ENCODE measurements around the gene ZNF830.
"Not testable (repeated sequence)": the region's sequence is repeated elsewhere in the genome, so short reads cannot be mapped to it uniquely, and the experiment has no call there.

The ZNF830 gene, protein sequence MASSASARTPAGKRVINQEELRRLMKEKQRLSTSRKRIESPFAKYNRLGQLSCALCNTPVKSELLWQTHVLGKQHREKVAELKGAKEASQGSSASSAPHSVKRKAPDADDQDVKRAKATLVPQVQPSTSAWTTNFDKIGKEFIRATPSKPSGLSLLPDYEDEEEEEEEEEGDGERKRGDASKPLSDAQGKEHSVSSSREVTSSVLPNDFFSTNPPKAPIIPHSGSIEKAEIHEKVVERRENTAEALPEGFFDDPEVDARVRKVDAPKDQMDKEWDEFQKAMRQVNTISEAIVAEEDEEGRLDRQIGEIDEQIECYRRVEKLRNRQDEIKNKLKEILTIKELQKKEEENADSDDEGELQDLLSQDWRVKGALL

DNA sequence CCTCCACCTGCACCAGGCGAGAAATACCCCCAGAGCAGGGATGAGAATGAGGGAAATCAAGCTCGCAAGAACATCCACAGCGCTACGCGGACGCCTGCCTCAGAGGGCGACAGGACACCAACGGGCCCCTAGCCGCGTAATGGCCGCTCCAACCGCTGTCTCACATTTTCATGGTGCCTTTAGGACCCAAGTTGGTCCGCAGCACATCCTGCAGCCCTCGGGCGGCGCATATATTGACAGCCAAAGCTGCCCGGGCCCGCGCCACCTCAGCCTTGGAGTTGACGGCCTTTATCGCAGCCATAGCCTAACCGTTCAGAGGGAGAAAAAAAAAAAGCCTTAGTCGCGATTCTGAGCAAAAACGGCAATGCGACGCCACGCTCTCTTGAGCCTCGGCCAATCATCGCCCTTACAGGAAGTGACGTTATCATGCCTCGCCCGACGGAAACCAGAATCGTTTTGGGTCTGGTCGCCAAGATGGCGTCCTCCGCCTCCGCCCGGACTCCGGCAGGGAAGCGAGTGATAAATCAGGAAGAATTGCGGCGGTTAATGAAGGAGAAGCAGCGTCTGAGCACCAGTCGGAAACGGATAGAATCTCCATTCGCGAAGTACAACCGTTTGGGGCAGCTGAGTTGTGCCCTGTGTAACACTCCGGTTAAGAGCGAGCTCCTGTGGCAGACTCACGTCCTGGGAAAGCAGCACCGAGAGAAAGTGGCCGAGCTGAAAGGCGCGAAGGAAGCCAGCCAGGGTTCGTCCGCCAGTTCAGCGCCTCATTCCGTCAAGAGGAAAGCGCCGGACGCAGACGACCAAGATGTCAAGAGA is at the start of gene ZNF830, which contains the start of gene CCT6B:
ZNF830 (plus strand) TSS at position 448 of the 819 bp plus-strand sequence; CDS start at position 475, 27 bp downstream.
CCT6B (minus strand) TSS at position 368 of the 819 bp plus-strand sequence; CDS start at position 301, 67 bp downstream.
- DNase-seq (ENCODE audit: low spot score) = peak; percentile 73

DNA sequence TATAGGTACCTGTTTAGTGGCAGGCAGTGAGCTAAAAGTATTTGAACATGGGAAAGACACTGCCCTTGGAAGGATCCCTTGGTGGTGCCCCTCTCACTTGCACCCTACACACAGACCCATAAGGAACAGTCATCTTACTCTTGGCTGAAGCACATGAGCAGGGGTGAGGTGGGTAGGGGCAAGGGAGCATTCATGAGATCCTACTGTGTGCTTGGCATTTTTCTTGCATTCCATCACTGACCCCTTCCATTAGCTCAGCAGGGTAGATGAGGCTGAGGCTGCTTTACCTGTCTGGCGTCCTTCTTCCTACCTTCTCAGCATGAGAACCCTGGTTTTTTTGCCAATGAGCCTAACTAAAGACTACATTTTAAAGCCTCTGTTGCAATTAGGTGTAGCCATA is 48.3 kb upstream of the ZNF830 start:
- DNase-seq (ENCODE audit: low spot score) = no peak

DNA sequence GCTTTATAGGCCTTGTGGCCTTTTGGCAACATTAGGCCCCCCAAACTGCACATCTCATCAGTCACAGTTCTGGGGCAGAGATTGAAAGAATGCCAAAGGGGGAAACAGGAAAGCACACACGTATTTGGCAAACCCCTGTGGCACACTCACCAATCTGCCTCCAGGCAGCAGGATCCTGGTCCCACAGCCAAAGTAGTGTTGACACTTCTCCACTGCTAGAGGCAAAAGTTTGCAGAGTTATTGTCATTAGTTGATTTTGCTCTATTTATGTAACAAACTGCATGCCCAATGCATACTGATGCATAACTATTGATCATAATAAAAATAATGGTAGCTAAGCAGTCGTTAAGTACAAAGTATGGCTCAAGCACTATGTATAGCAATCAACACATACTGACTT is 45.2 kb upstream of the ZNF830 start:
- DNase-seq (ENCODE audit: low spot score) = no peak

DNA sequence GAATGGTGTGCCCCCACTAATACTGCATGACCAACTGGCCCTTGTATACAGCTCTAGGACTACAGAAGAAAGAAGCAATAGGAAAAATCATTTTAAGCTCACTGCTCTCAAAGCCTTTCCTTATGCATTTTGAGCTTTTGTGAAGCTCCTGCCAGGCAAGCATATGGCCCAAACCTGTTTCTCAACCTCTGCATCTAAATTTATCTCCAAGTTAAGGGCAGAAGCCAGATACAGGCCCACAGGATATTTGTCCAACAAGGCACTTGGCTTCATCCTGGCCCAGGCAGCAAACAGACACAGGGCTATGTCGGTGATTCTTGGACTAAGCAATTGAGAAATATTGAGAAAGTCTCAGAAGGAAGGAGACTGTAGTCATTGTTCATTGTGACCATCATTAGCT is 44.0 kb upstream of the ZNF830 start:
- DNase-seq (ENCODE audit: low spot score) = no peak

DNA sequence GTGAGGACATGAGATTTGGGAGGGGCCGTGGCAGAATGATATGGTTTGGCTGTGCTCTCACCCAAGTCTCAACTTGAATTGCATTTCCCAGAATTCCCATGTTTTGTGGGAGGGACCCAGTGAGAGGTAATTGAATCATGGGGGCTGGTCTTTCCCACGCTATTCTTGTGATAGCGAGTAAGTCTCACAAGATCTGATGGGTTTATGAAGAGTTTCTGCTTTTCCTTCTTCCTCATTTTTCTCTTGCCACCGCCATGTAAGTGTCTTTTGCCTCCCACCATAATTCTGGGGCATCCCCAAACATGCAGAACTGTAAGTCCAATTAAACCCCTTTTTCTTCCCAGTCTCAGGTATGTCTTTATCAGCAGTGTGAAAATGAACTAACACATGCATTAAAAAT is 40.7 kb upstream of the ZNF830 start:
- DNase-seq (ENCODE audit: low spot score) = no peak

DNA sequence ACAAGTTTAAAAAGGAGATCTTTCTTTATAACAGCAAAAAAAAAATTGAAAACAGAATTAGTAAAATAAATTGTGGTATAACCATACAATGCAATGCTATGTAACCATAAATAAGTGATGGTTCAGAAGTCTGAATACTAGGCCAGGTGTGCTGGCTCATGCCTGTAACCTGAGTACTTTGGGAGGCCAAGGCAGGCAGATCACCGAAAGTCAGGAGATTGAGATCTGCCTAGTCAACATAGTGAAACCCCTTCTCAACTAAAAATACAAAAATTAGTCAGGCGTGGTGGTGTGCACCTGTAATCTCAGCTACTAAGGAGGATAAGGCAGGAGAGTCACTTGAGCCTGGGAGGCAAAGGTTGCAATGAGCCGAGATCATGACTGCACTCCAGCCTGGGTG is 34.7 kb upstream of the ZNF830 start:
- DNase-seq (ENCODE audit: low spot score) = no peak

DNA sequence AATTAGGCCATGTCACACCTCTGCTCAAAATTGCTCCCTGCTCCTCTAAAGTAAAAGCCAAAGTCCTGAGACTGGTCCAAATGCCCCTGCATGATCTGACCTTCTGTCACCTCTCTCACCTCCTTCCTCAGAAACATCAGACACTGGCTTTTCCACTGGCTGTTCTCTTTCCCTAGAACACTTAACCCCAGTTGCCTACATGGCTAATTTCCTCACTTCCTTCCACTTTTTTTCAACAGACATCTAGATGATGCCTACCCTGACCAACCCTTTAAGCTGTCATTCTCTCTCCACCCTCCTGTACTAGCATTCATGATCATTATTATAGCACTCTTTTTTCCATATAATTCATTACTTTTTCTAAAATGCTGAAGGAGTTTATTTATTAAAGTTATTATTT is 31.1 kb upstream of the ZNF830 start:
- DNase-seq (ENCODE audit: low spot score) = no peak

DNA sequence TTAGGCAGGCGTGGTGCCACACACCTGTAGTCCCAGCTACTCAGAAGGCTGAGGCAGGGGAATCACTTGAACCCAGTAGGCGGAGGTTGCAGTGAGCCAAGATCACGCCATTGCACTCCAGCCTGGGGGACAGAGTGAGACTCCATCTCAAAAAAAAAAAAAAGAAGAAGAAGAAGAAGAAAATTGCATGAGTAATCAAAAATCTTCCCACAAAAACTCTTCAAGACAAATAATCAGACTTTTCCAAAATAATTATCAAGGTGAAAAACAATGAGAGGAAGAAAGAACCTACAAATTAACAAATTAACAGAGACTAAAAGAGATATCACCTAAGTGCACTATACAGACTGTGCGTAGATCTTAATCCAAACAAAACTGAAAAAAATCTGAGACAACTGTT is 10.6 kb upstream of the ZNF830 start:
- not testable (repeated sequence) for DNase-seq (ENCODE audit: low spot score)

DNA sequence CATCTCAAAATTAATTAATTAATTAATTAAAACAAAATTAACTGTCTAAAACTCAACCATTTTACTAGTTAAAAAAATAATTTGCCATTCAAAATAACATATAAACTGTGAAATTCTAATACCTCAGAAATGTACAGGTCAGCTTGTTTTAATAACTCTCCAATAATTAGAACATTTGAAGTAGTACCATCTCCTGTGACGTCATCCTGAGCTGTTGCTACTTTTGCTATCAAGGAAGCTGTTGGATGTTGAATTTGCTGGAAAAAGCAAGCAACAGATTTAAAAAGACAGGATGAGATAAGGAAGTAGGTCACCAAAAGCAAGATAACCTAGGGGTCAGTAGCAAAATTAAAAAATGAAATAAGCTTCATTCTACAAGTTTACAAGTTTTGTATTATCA is 2.9 kb upstream of the ZNF830 start:
- no peak for DNase-seq (ENCODE audit: low spot score)

DNA sequence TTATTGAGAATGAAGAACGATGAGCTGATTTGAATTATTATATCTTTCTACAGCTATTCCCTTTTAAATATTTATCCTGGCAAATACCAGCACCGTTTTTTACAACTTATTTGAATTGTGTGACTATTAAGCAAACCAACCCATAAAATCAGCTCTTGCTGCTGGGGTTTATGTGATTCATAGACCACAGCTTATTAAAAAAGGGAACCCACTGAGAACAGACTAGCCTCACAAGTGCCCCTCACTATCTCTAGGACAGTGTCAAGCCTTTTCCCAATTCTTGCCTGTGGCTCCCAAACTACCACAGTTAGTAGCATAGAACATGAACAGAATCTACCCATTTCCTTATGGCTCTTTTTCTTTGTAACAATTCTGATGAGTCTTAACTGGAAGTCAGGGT is 12.8 kb downstream of the ZNF830 start:
- no peak for DNase-seq (ENCODE audit: low spot score)

DNA sequence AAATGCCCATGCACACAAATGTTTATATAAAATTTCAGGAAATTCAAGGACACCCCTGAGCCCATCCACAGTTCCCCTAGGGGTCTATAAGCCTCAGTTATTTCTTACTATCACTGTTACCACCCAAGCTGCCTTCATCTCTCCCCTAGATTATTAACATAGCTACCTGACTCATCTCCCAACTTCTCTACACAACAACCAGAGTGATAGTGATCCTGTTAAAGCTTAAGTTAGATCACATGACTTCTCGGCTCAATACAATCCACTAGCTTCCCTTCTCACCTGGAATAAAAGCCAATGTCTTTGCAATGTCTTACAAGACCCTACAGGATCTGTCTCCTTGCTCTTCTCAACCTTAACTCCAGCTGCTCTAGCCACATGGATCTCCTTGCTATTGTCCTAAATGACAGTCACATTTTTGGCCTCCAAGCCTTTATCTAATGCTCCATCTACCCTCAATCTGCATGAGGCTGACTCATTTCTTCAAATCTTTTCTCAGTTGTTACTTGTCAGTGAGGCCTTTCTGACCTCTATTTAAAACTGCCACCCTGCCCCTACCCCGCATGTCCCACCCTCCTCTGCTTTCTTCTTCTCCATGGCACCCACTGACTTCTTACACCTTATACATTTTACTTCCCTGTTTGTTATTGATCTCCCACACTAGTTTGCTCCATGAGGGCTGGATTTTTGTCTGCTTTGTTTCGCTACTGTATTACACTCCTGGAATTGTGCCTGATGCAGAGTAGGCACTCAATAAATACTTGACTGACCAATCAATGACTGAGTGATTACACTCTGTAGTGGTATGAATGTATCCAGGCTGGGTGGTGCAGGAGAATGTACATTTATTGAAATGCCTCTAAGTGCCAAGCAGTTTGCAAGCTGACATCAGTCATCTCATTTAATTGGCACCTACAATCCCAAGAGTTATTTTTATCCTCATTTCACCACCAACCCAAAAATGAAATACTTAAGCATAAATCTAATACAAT is 13.8 kb downstream of the ZNF830 start:
- DNase-seq (ENCODE audit: low spot score) = no peak

DNA sequence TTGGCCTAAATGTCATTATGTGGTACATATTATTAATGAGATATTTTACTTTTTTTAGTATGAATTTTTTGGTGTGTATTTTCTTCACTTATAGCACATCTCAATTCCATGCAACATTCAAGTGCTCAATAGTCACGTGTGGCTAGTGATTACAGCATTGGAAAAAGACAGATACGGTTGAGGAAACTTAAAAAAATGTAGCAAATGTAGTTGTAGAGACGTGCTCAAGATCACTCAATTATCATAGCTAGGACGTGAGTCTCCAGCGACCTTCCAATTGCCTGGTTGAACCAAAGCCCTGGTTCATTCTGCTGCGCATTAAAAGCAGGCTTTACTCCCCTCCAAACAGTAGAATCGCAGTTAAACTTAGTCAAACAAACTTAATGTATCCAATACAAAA is 17.8 kb downstream of the ZNF830 start:
- DNase-seq (ENCODE audit: low spot score) = no peak

DNA sequence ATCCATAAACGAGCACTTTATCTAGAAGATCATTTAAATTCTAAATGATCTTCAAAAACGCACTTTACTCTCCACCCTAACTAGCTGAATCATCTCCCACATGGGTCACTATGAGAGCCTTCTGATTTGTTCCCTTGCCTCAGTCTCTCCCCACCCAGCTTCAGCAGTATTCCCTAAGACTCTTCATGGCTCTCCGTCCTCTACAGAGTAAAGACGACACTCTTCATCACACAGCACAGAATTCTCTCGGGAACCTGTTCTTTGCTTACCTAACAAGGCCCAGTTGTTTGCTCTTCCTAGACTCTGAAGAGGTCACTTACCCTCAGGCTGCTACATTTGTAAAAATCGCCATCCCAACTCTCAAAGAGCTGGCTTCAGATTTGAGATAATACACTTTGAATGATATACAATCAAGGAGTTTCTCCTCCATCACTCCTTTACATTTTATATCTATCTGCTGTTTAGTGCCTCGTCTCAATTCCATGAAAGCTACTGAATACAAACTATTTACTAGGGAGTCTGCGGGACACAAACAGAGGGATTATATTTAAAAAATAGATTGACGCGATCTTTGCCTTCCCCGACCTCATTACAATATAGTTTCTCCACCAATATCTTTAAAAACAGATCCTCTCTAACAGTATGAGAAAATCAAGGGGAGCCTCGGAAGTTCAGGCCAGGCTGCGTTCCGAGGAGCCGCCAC is 18.5 kb downstream of the ZNF830 start:
- no peak for DNase-seq (ENCODE audit: low spot score)

DNA sequence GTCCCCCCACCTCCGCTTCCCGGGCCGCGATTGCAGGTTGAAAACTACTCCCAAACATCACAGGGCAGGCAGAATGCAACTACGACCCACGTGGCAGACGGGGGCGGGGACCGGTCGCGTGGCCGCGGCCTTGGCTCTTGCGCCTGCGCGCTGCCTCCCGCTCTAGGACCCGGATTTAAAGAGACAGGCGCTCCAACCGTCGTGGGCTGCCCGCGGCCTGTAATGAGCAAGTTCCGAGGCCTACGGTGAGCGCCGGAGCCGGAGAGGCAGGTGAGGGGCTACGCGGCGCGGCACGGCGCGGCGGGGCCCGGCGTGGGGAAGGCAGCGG is 19.0 kb downstream of the ZNF830 start, which contains the start of gene LIG3:
LIG3 (plus strand) TSS at position 160 of the 328 bp plus-strand sequence. CDS start 2,494 bp downstream, outside the sequence.
- DNase-seq (ENCODE audit: low spot score) = peak; percentile 94

DNA sequence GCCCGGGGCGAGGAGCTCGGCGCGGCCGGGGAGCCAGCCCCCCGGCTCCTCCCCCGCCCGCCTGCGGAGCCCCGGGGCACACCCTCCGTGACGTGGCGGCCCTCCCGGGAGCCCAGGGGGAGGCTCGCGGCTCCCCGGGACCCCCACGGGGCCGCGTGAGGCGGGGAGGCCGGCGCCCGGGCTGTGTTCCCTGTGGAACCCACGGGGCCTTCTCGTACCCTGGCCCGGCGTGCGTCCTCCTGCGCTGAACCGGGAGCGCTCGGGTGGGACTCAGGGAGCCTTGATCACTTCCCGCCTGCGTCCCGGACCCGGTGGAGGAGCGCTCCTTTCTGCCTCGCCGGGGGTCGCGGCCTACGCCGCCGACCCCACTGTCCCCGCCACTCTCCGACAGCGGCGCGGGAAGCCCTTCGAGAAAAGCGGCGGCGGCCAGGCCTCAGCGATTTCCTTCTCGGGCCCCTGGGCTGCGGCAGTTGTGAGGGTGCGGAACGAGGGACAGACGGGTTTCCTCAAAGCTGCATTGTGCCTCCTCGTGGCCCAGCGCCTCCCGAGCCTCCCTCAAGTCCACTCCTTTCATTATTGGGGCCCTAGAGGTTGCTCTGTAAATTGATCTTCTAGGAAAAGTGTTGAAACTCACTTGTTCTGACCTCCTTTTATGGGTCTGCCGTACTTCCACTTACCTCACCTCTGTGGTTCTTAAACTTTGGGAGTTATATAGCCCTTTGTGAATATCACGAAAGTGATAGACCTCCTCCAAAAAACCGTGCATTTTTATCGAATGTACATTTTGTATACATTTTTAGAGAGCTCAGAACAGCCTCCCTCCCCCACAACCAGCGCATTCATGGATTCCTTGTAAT is 19.6 kb downstream of the ZNF830 start:
- peak; percentile 85 for DNase-seq (ENCODE audit: low spot score)

DNA sequence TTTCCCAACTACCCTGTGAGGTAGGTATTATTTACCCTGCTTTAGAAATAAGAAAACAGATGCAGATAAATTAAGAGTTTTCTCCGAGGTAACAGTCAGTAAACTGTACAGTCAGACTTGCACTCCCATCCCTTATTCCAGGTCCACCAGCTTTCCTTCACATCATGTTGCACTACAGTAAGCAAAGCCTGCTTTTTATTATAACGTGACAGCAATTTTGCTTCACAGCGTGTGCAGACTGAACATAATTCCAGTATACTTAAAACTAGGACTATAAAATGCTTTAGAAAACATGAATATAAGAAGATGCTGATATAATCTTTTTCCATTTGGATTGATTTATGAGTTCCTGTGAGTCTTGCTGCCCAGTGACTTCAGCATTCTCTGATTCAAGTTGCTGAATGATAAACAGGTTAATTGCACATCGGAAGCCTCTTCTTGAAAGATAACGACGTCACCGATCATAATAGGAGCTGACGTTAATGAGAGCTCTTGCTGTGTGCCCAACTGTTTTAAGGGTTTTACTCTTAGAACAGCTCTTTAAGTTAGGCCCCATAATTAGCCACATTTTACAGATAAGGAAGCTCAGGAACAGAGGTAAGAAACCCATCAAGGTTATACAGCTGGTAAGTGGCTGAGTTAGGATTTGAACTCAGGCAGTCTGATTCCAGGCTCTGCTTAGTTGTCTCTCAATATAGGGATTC is 20.4 kb downstream of the ZNF830 start:
- DNase-seq (ENCODE audit: low spot score) = peak; percentile 30

DNA sequence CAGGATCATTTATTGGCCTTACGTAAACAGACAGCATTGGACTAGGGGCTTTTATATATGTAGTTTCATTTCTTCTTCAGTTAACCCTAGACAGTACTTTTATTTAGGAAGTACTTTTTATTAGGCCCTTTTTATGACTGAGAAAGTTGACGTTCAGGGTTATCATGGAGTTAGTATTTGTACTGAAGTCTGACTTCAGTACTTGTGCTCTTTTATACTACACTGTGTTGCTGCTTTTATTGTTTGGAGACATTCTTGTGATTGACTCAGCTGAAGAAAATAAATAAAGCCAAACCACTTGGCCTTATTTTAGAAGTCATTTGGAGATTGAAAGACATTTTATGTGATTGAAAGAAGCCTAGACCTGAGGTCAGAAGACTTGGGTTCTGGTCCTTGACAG is 25.9 kb downstream of the ZNF830 start:
- no peak for DNase-seq (ENCODE audit: low spot score)

DNA sequence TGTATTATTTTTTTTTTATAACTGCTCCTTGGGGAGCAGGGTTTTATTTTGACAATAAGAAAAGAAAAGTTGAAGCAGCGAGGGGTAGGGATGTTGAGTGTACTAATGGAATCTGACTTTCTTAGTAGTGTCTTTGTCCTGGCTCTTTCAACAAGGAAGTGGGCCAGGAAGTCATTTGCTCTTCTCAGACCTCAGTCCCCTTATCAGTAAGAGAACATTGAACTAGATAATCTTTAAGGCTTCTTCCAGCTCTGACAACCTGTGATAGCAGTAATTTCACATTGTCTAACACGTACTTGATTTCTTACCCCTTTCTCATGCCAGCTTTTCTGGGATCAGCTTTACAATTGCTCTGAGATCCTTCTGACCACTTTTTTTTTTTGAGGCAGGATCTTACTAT is 27.3 kb downstream of the ZNF830 start:
- no peak for DNase-seq (ENCODE audit: low spot score)

DNA sequence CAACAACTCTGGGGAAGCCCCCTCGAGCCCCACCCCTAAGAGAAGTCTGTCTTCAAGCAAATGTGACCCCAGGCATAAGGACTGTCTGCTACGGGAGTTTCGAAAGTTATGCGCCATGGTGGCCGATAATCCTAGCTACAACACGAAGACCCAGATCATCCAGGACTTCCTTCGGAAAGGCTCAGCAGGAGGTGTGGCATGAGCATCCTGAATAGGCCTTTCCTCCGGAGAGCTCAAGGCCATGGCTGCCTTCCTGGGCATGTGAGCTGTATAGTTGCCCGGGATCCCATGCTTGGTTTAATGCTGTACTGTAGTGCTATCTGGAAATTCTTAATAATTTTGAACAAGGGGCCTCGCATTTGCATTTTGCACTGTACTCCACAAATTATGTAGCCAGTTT is 28.1 kb downstream of the ZNF830 start:
- no peak for DNase-seq (ENCODE audit: low spot score)

DNA sequence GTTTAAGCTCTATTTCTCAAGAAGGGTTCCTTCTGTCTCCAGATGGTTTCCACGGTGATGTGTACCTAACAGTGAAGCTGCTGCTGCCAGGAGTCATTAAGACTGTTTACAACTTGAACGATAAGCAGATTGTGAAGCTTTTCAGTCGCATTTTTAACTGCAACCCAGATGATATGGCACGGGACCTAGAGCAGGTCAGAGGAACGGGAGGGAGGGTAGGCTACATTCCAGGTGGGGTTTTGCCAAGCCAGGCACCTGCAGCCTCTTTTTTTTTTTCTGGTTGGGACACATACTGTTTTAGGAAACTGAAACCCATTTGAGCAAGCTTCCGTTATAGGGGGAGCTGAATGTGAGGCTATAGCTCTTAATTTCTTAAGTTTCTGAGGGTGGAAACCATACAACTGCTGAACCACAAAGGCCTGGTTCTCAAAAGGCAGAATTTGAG is 29.6 kb downstream of the ZNF830 start:
- no peak for DNase-seq (ENCODE audit: low spot score)

All from HuH-7.5 (cell line).